GM21360 (cell line): ENCODE data around the gene FTO.

Source experiments
- ATAC-seq: cut with Tn5 transposase; IDR thresholded peaks from one replicate; pipeline ENCODE4 v1.9.1; 2021; ENCODE audit warnings: mild to moderate bottlenecking, moderate library complexity; ENCODE audit not compliant: unreplicated experiment

Gene FTO

DNA sequence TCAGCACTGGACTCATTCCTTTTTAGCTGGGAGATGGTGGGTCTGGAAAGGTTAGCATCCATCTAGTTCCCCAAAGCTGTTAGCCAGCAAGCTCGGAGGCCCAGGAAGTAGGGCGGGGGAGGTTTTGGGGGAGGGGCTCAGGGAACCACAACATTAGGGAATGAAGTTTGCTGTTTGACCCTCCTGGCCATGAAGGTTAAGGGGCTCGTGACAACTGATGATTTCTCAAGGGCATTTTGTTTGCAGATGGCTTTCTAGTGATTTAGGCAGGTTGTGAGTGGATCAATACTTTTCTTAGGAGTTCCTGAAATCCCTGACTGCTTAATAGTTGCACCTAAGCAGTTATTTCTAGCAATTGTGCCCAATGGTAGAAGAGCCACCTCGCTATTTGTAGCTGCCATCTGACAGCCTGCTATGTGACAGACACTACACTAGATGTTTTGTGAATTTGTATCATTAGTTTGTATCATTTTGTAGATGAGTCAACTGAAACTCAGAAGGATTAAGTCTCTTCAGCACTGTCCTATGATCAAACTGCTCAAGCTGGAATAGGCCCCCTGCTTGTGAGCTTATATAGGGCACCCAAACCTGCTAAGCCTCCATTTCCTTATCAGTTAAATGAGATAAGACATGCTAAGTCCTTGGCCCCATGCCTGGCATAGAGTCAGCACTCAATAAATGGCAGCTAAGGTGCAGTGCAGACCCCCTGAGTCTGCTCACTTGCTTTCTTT, 436.3 kb downstream of the FTO start:
- ATAC-seq: no peak

DNA sequence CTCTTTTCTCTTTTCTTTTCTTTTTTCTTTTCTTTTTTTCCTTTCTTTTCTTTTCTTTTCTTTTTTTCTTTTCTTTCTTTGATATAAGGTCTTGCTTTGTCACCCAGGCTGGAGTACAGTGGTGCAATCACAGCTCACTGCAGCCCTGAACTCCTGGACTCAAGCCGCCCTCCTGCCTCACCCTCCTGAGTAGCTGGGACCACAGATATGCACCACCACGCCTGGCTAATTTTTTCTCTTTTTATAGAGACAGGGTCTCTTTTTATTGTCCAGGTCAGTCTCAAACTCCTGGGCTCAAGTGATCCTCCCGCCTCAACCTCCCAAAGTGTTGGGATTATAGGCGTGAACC, 436.8 kb downstream of the FTO start:
- ATAC-seq: no peak

DNA sequence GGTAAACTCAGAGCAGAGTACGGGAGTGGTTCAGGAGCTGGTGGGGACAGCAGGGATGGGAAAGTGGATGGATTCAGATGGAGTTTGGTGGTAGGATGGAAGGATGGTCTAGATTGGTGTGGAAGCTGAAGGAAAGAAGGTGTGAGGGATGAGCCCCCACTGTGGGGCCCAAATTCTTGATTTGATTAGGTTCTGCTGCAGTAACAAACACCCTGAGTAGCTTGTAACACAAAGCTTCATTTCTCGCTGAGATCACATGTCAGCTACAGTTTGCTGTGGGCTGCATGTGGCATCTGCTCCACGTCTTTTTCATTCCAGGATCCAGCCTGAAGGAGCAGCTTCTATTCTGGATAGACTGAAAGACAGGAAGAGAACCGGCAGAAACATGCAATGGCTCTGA, 438.8 kb downstream of the FTO start:
- ATAC-seq: no peak

- no peak for ATAC-seq
These were observed 439.5 kb downstream of the FTO start for GRCh38 chr16:54143410-54143809.

GRCh38 chr16:54143934-54144571, 440.1 kb downstream of the FTO start:
- ATAC-seq: no peak

DNA sequence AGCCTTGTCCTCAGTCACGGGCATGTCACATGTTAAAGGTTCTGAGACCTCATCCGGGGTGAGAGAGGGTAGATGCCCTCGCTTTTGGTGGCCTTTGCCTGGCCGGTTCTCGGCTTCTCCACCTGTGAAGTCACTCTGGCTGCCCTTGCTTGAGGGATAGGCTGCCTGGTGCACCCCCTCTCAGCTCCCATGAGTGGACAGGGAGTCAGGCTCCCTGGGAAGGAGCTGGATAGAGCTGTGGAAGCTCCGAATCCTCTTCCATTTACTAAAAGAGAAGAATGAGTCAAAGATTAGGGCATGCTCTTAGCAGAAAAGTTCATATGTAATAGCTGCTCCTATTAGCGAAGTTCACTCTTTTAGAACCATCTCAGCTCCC, 440.6 kb downstream of the FTO start:
- no peak for ATAC-seq

DNA sequence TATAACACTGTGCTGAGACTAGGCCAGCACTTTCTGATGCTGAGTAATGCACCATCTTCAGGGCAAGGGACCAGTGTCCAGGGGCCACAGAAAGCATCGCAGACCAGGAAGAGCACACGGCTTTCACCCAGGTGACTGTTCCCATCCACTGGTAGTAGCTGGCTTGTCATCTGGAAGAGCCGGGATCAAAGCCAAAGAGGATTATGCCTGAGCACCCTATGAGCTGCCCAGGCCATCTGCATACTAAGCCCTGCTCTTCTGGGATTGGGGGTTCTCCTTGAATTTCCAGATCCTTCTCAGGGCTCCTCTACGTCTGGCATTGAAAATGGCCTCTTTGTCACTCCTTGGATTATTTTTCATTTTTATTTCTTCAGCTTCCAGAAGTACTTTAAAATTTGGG, 441.9 kb downstream of the FTO start:
- no peak for ATAC-seq

GRCh38 chr16:54148974-54149373, 445.0 kb downstream of the FTO start:
- ATAC-seq: no peak

DNA sequence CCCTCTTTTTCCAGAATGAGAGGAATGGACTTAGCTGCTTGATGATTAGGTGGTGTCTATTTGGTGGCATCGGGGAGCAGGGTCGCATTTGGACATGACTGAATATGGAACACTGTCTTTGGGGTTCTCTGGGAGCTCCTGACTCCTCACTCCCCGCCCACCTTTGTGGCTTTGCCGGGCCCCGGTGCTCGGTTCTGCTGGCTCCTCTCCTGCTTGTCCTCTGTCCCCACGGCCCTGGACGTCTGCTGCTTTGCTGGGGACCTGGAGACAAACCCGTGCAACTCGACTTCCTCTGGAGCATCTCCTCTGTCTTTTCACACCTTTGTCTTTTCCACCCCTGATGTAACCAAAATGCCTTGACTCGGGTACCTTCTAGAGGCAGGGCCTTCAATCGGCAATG, 446.9 kb downstream of the FTO start:
- ATAC-seq: no peak

DNA sequence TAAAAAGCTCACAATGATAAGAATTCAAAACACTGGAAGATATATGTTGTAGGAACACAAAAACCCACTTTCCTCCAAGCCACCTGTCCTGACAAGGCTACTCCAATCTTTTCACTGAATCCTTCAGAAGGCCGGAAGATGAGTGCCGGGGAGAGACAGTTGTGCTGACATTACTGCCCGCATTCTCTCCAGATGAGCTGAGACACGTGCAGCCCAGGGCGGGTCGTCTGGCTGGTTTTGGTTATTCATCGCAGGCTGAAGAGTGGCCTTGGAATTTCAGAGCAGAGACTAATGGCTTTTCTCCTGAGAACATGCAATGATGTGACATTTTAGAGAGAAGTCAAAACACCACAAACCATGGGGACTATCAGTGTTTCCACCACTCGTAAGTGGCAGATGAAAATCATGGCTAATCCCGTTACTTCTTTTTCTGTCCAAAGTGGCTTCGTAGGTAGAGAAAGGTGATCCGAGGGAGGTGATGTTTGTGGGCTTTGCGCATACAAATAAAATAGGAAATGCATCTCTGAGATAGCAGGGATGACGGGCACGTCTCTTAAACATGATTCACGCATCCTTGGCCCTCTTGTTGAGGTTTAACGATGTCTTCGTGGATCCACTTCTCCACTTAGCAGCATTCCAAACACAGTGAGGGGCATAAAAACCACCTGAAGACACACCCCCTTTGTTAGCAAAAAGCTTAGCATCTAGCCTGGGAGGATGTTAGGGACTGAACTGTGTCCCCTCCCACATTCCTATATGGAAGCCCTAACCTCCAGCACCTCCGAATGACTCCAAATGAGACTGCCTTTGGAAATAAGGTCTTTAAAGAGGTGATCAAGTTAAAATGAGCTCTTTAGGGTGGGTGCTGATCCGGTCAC, 448.6 kb downstream of the FTO start:
- no peak for ATAC-seq

DNA sequence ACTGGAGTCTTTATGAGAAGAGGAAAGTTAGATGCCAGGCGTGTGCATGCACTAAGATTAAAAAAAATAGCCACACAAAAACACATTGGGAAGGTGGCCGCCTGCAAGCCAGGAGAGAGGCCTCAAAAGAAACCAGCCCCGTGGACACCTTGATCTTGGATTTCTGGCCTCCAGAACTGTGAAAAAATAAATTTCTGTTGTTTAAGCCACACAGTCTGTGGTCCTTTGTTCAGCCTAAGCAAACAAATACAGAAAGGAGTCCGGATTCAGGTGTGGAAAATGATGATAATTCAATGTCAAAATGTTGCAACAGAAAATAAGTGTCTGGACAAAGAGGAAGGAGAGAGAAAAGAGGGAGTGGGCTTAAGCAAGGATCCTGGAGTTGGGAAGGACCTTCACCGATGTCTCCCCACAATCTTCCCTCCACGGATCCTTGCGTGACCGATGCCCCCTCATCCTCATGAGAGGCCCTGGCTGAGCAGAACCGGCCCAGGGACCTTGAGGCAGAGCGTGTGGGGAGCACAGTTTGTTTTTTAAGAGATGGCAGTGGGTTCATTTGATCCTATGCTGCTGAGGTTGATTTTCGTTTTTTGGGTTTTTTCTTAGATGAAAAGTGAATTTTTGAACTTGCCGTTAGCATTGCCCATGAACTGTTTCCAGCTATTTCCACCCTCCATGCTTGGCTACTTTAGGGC, 449.4 kb downstream of the FTO start:
- ATAC-seq: no peak

DNA sequence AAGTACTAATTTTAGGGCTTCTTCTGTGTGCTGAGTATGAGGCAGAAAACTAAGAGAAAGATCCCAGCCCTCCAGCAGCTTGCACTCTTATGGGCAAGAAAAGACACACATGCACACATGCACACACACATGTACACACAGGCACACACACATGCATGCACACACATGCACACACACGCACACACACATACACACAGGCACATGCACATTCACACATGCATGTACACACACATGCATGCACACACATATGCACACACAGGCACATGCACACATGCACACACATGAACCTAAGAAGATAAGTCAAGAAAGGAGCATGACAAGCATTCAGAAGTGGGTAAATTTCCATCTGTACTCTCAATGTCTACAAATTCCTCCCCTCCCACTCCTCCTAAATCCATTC, 452.4 kb downstream of the FTO start:
- ATAC-seq: no peak

DNA sequence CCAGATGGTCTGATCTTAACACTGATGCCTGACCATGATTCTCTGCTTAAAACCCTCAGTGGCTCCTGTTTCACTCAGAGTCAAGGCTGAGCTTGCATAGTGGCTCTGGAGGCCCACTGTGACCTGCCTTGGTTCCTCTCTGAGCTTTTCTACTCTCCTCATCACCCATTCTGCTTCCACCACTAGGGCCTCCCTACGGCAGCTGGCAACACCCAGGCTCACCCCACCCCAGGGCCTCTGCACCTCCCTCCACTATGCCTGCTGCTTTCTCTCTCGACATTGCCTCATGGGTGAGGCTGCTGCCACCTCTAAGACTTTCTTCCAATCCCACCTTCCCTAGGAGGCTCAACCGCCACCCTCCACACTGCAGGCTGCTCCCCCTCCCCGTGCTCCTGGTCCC, 455.0 kb downstream of the FTO start:
- no peak for ATAC-seq

GRCh38 chr16:54159490-54160080, 455.6 kb downstream of the FTO start:
- no peak for ATAC-seq

GRCh38 chr16:54160252-54160860, 456.4 kb downstream of the FTO start:
- no peak for ATAC-seq

DNA sequence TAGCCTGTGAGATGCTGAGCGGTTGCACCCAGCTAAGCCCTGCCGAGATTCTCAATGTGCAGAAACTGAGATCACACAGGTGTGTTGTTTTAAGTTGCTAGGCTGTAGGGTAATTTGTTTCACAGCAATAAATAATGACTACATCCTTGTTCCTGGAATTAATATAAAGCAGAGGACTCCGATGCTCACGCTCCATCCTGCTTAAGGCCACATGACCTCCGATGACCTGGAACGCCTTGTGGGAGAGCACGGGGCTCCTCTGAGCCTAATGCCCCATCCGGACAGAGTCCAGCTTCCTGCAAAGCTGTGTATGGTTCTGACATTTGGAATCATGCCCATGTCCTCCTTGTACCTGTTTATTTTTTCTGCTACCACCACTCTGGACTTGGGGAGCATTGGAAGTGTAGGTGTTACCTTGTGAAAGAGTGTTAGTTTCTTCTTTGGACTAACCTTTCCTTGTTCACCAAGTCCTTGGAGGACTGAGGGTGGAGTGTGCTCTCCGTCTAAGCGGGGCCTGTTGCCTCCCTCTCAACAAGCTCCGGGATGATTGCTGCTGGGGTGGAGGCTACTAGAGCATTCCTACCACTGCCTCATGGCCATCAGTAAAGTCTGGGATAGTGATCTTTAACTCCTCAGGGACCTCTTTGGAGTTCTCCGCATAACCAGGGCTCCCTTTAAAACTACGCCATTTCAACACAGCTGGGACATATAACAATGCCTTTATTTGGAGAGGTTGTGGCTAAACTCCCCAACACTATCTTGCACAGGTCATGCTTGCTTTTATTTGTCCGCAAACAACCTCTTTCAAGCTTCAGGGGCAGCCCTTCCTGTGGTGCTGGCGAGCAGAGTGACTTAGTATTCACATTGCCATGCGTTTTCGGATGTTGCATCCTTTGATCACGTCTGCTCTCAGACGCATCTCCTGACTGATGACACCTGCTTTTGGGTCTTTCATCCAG, 457.3 kb downstream of the FTO start:
- ATAC-seq: no peak

GRCh38 chr16:54163197-54163843, 459.4 kb downstream of the FTO start:
- ATAC-seq: no peak

GRCh38 chr16:54164789-54165173, 460.8 kb downstream of the FTO start:
- no peak for ATAC-seq
